GM20431 (cell line): ENCODE results near the gene CAPZB.

ENCODE experiments used
- in situ Hi-C: fragments of 300-500 bp; cut with MseI, MboI; formaldehyde crosslinking; loops from one replicate; pipeline ENCODE4 v1.15.0; 2020; ENCODE audit warnings: low sequenced_read_pairs; ENCODE audit not compliant: unreplicated experiment

Gene CAPZB

DNA sequence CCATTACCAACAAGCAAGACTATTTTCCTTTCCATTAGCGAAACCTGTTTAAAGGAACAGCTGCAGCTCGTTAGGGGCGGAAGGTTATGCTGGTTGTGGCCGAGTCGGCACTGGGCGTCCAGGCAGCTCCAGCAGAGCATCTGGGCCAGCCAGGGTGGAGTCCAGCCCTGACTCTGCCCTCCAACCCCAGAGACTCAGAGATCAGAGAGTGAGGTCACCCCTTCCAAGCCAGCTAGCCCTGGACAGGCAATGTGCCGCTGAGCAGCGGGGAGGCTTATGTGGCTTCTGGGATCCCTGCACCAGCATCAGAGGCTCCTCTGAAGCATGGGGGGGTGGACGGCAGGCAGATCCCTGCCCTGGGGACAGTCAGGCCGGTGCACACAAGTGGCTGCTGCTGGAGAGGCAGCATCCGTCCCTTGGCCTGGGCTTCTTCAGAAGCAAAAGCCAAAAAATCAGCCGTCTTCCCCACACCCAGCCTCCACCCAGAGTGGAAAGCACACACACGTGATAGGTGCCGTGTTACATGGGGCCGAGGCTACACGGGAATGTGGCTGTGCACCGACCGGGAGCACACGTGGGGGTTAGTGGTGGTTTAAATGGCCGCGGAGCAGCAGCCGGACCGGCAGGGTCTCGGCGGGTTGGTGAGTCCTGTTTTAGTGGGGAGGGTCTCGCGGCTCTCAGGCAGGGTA, 143.1 kb downstream of the CAPZB start:
- in situ Hi-C loops: loop anchor here (10.0 kb wide), 1 partner anchor 313 kb away; no protein-coding TSS in a partner anchor

- in situ Hi-C loops: loop anchor here (10.0 kb wide), 1 partner anchor 313 kb away; no protein-coding TSS in a partner anchor
Observed at GRCh38 chr1:19341201-19342061, 143.9 kb downstream of the CAPZB start.

- in situ Hi-C loops: loop anchor here (10.0 kb wide), 1 partner anchor 314 kb away; no protein-coding TSS in a partner anchor
Observed at GRCh38 chr1:19340387-19340937, 144.9 kb downstream of the CAPZB start.

GRCh38 chr1:19339214-19339861, 146.0 kb downstream of the CAPZB start:
- in situ Hi-C loops: no loop called here

DNA sequence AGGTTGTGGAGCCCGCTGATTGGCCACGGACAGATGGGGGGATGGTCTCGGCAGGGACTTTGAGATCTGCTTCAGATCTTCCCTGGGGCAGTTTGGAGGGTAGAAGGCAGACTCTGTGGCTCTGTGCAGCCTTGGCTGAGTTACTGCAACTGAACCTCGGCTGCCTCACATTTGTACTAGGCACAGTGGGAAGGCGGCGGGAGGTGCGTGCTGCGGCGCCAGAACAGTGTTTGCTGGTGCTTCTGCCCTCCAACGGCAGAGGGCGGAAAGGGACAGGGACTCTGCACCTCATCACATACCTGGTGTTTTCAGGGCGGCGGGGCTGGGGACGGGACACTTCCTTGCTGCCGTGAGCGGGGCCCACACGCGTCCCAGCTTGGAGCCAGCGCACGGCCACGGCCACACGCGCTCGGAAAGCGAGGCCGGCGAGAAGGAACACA, 147.0 kb downstream of the CAPZB start:
- in situ Hi-C loops: no loop called here

GRCh38 chr1:19337289-19337688, 148.1 kb downstream of the CAPZB start:
- in situ Hi-C loops: no loop called here

GRCh38 chr1:19336543-19336942, 148.8 kb downstream of the CAPZB start:
- in situ Hi-C loops: no loop called here

- in situ Hi-C loops: no loop called here
Observed at GRCh38 chr1:19333587-19334354, 151.6 kb downstream of the CAPZB start.

DNA sequence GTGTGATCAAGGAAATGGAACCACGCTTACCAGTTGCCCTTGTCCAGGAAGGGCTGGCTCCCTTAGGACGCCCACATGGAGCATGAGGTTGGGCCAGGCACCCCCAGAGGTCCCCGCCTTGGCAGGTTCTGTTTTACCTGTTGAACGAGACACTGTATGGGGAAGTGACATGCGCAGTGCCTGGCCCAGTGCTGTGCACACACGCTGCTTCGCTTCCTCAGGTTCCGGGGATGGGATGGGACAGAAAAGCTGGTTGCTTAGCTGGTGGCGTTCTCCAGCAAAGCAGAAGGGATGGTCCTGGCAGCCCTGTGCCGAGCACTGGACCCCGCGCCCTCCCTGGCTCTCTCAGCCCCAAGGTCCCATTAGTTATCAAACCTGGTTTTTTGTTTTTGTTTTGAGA, 152.5 kb downstream of the CAPZB start:
- in situ Hi-C loops: no loop called here

- in situ Hi-C loops: no loop called here
Observed at GRCh38 chr1:19331262-19331878, 154.0 kb downstream of the CAPZB start.

GRCh38 chr1:19330449-19331135, 154.7 kb downstream of the CAPZB start:
- in situ Hi-C loops: no loop called here

DNA sequence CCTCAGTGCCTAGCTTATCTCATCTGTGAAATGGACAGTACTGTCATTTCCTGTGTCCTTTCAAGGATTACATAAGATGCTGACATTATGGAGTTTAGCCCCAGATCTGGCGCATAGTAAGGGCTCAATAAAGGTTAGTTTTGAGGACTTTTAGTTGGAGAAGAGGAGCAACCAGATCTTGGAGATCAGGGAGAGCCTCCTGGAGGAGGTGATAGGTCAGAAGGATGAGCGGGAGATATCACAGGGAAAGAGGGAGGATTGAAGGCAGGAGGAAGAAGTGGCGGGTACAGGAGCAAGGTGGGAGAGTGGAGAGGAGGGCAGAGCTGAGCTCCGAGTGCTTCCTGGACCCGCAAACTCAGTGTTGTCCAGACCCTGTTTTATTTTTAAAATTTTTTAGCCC, 155.7 kb downstream of the CAPZB start:
- in situ Hi-C loops: no loop called here

DNA sequence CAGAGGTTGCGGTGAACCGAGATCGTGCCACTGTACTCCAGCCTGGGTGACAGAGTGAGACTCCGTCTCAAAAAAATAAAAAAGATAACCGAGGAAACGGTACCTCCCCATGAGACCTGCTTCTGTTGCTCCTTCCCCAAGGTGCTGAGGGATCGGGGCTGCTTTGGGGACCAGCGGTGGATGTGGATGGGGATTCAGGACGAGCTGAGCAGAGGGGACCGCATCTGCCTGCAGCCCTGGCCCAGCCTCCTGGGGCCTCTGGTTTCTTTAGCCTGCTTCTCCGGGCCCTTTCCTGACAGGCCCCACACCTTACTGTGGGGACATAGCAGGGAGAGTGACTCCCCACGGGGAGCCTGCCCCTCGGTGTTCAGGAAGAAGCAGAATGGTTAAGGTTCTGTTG, 156.2 kb downstream of the CAPZB start:
- in situ Hi-C loops: no loop called here

DNA sequence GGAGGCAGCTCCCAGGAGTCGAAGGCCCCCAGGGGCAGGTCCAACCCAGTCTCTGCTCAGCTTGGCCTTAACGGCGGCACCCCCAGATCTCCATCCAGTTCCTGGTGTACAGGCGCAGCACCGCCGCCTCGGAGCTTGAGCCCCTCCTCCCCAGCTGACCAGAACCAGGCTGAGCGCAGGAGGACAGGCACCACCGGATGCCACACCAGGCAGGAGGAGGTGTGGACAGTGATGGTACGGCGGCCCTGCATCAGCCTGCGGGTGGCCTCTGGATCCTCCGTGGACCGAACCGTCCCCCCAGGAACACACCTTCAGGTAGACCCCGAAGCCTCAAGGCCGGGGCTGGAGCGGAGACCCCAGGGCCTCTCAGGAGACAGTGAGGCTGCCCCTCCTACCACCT, 156.9 kb downstream of the CAPZB start:
- in situ Hi-C loops: no loop called here

DNA sequence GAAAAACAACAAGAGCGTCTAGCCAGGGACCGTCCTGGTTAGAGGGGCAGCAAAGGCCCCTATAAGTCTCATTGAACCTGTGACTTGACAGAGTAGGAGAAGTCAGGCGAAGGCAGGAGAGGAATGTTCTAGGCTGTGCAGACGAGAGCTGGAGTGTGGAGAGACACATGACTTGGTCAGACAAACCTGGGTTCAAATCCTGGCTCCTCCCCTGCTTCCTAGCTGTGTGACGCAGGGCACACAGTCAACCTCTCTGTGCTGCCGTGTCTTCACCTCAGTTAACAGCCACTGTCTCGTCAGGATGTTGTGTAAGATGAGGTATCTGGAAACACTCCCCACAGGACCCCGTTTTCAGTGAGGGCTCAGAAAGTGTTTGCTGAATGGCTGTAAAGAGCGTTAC, 157.6 kb downstream of the CAPZB start:
- in situ Hi-C loops: no loop called here

- in situ Hi-C loops: no loop called here
Observed at GRCh38 chr1:19327301-19327700, 158.0 kb downstream of the CAPZB start.

GRCh38 chr1:19326748-19327065, 158.6 kb downstream of the CAPZB start:
- in situ Hi-C loops: no loop called here

- in situ Hi-C loops: no loop called here
Observed at GRCh38 chr1:19325958-19326747, 159.2 kb downstream of the CAPZB start.
